ENCODE results near the gene DPEP2.
"Not testable (repeated sequence)": the region's sequence is repeated elsewhere in the genome, so short reads cannot be mapped to it uniquely, and the experiment has no call there.

DPEP2 gene

GRCh38 chr16:67998779-67999688 lies at the start of gene DPEP2:
Gene DPEP2, minus strand, starts transcription at chr16:67999484. Its CDS starts 6,272 bp downstream, at chr16:67993212.
- DNase-seq, result not testable (repeated sequence)

- DNase-seq, result no peak
These were observed 48.7 kb upstream of the DPEP2 start for GRCh38 chr16:68047987-68048386.

GRCh38 chr16:68046106-68046505 lies 46.8 kb upstream of the DPEP2 start:
- no peak for DNase-seq

GRCh38 chr16:68041783-68042182 lies 42.5 kb upstream of the DPEP2 start:
- no peak for DNase-seq

GRCh38 chr16:68040506-68041288 lies 41.4 kb upstream of the DPEP2 start:
- DNase-seq, result peak; percentile 2

- DNase-seq, result no peak
These were observed 38.7 kb upstream of the DPEP2 start for GRCh38 chr16:68037841-68038597.

- DNase-seq, result no peak
These were observed 35.9 kb upstream of the DPEP2 start for GRCh38 chr16:68035227-68035626.

- no peak for DNase-seq
These were observed 33.8 kb upstream of the DPEP2 start for GRCh38 chr16:68033101-68033500.

- no peak for DNase-seq
These were observed 32.7 kb upstream of the DPEP2 start for GRCh38 chr16:68031951-68032350.

GRCh38 chr16:68030108-68030507 lies 30.8 kb upstream of the DPEP2 start:
- not testable (repeated sequence) for DNase-seq

- DNase-seq, result no peak
These were observed 29.7 kb upstream of the DPEP2 start for GRCh38 chr16:68028996-68029395.

GRCh38 chr16:68022728-68023537 lies 23.6 kb upstream of the DPEP2 start, which contains the start of the genes DDX28 and DUS2:
Gene DDX28, minus strand, starts transcription at chr16:68023232. Its CDS starts 30 bp downstream, at chr16:68023202.
Gene DUS2, plus strand, starts transcription at chr16:68023284. Its CDS starts 14,740 bp downstream, at chr16:68038024.
- peak; percentile 48 for DNase-seq

- DNase-seq, result no peak
These were observed 23.0 kb upstream of the DPEP2 start for GRCh38 chr16:68022278-68022727.

- no peak for DNase-seq
These were observed 22.2 kb upstream of the DPEP2 start for GRCh38 chr16:68021490-68021889.

- DNase-seq, result no peak
These were observed 19.9 kb upstream of the DPEP2 start for GRCh38 chr16:68019167-68019680.

- DNase-seq, result no peak
These were observed 16.4 kb upstream of the DPEP2 start, which contains the start of gene DPEP2NB for GRCh38 chr16:68015681-68016080. Gene DPEP2NB, minus strand, starts transcription at chr16:68015911. Its CDS starts 141 bp downstream, at chr16:68015770.

GRCh38 chr16:68013440-68013839 lies 14.2 kb upstream of the DPEP2 start:
- DNase-seq, result no peak

- DNase-seq, result not testable (repeated sequence)
These were observed 10.6 kb upstream of the DPEP2 start for GRCh38 chr16:68009872-68010271.

- no peak for DNase-seq
These were observed 10.0 kb upstream of the DPEP2 start for GRCh38 chr16:68009157-68009735.

GRCh38 chr16:68005786-68006286 lies 6.6 kb upstream of the DPEP2 start:
- DNase-seq, result no peak

- no peak for DNase-seq
These were observed 5.9 kb upstream of the DPEP2 start for GRCh38 chr16:68005211-68005610.

Data from NCI-H748 treated with DMSO at 0.1 percent for 48 hours (cell line).